ENCODE measurements around the gene NSD2. TPM values are rescaled to one million over a fixed set of nuclear protein-coding genes. Genes with fewer than 3 reads are reported as not detected.

NSD2 gene
- total RNA-seq, 2 donors from 2014 or later, result 23.8 to 36.3 TPM

DNA sequence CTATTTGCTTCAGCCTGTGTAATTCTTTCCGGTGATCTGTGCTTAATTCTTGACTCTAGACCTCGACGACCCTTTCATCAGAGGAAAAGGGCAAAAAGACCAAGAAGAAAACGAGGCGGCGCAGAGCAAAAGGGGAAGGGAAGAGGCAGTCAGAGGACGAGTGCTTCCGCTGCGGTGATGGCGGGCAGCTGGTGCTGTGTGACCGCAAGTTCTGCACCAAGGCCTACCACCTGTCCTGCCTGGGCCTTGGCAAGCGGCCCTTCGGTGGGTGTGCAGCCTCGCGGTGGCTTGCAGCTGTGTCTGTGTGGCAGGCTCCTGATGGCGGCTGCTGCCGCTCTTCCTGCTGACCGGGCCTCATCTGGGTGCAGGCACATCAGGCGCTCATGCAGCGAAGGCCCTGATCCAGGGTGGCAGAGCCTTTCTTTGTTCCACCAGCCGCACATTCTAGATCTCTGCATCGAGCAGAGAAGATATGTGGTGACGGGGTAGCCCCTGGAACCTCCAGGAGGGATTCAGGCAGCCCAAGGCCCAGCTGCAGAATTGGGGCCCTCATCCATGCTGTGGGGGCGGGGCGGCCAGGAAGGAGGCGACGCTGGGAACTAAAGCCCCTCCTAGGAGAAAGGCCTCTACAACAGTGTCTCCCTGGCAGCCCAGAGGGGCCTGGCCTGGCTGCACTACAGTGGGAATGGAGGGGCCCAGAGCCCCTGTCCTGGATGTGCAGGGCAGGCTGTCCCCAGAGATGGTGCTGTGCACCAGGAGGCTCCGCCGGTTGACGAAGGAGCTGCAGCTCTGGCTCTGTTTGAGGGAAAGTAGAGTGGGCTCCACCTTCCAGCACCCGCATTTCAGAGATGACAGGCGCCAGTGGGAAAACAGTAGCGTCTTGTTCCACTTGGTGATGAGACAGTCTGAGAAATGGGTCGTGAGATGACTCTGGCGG lies 105.5 kb downstream of the NSD2 start:
- H3K4me3 ChIP-seq, result no peak overlapping the region
- H3K27ac ChIP-seq, result no peak overlapping the region
- H3K27me3 ChIP-seq, result no peaks in the 10 kb centered on the region
- TF ChIP-seq, protein P1, sequence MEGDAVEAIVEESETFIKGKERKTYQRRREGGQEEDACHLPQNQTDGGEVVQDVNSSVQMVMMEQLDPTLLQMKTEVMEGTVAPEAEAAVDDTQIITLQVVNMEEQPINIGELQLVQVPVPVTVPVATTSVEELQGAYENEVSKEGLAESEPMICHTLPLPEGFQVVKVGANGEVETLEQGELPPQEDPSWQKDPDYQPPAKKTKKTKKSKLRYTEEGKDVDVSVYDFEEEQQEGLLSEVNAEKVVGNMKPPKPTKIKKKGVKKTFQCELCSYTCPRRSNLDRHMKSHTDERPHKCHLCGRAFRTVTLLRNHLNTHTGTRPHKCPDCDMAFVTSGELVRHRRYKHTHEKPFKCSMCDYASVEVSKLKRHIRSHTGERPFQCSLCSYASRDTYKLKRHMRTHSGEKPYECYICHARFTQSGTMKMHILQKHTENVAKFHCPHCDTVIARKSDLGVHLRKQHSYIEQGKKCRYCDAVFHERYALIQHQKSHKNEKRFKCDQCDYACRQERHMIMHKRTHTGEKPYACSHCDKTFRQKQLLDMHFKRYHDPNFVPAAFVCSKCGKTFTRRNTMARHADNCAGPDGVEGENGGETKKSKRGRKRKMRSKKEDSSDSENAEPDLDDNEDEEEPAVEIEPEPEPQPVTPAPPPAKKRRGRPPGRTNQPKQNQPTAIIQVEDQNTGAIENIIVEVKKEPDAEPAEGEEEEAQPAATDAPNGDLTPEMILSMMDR (IDR thresholded peaks at IDR 0.05), result no peak
- H3K9me3 ChIP-seq, result no peaks in the 10 kb centered on the region
- peaks cover 51% of the 10 kb centered on the region for H3K36me3 ChIP-seq
- no peak for DNase-seq (ENCODE audit: low spot score)
- H3K4me1 ChIP-seq, result no peaks in the 10 kb centered on the region

DNA sequence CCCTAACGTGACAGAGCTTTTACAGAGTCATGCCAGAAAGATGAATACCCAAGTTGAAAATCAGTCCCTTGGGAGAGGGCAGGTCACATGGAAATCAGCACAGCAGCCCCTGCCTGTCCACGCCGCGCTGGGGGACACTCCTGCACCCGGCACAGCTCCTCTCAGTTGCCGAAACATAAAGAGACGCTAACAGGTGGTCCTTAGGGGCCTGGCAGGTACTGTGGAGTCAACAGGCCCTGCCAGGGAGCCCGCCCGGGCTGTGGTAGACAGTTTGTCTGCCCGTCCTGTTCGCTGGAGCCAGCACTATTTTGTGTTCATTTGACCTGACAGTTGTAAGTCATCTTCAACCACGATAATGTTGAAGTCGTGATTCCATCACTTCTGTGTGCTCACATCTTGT lies 107.0 kb downstream of the NSD2 start:
- Histone ChIP-seq H3K4me1 (no peaks in the 10 kb centered on the region), H3K36me3 (peaks cover 66% of the 10 kb centered on the region), H3K9me3 (no peaks in the 10 kb centered on the region), H3K27ac (no peak overlapping the region), H3K27me3 (no peaks in the 10 kb centered on the region), H3K4me3 (no peak overlapping the region)
- DNase-seq (ENCODE audit: low spot score), result no peak
- TF ChIP-seq, protein P1 (IDR thresholded peaks at IDR 0.05), result no peak

DNA sequence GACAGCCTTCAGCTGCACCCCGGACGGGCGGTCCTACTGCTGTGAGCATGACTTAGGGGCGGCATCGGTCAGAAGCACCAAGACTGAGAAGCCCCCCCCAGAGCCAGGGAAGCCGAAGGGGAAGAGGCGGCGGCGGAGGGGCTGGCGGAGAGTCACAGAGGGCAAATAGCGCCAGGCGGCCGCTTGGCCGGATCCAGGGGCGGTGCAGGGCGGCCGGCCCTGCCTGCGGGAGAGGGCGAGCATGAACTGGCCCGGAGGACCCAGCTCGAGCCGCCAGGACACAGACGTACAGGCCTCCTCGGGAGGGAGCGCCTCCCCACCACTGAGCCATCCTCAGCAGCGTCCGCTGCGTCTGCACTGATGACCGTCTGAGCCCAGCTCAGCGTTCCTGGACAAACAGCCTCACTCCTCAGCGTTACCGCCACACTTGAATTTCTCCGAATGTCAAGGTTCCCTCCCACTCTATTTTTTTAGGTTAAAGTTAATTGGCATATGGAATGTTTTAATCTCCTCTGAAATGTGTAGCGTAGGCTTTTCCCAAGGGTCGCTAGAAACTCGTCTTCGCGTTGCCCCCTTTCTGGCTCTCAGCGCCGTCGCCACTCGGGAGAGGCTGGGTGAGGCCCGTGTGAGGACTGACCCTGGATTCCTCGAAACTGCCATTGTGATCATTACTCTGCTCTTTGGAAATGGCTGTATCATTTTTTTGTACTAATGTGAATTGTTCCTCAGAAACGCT lies 107.7 kb downstream of the NSD2 start:
- no peak overlapping the region for H3K4me3 ChIP-seq
- no peak for DNase-seq (ENCODE audit: low spot score)
- peaks cover 73% of the 10 kb centered on the region for H3K36me3 ChIP-seq
- peaks cover 0 to under 1% of the 10 kb centered on the region in 2 donors for H3K4me1 ChIP-seq
- TF ChIP-seq, protein P1 (IDR thresholded peaks at IDR 0.05), result no peak
- H3K27me3 ChIP-seq, result no peaks in the 10 kb centered on the region
- no peak overlapping the region for H3K27ac ChIP-seq
- H3K9me3 ChIP-seq, result no peaks in the 10 kb centered on the region

DNA sequence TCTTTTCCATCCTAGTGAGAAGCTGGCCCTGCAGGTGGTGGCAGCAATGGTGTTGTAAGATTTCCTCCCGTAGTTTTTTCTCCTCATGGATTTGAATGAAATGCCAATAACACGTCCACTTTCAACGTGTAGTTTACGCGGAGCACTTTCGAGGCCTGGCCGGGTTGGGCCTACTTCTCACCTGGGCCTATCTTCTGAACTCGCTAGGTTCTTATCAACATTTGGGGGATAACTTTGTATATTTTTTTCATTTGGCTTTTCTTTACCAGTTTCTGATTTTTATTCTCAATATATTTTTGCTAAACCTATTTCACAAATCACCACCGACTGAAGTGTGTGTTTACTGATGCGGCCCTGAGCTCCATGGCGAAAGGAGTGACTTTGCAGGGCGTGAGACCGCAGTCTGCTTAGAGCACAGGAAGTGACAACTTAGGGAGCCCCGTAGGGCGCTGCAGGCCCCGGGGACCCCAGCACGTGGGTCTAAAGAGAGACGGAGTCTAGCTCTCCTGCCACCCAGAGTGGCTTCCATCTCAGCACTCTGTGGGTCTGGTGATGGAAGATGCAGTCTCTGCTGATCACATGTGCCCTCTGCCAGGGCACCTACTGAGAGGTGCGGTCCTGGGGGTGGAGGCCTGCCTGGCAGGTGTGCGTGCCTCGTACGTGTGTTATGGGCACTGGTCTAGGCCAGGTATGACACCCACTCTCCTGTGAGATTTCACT lies 108.4 kb downstream of the NSD2 start:
- H3K27ac ChIP-seq, result no peak overlapping the region
- no peak overlapping the region for H3K4me3 ChIP-seq
- peaks cover 80% of the 10 kb centered on the region for H3K36me3 ChIP-seq
- no peaks in the 10 kb centered on the region for H3K27me3 ChIP-seq
- no peak for DNase-seq (ENCODE audit: low spot score)
- no peaks in the 10 kb centered on the region for H3K9me3 ChIP-seq
- H3K4me1 ChIP-seq, result peaks cover 0 to 7% of the 10 kb centered on the region in 2 donors
- TF ChIP-seq, protein P1 (IDR thresholded peaks at IDR 0.05), result no peak

DNA sequence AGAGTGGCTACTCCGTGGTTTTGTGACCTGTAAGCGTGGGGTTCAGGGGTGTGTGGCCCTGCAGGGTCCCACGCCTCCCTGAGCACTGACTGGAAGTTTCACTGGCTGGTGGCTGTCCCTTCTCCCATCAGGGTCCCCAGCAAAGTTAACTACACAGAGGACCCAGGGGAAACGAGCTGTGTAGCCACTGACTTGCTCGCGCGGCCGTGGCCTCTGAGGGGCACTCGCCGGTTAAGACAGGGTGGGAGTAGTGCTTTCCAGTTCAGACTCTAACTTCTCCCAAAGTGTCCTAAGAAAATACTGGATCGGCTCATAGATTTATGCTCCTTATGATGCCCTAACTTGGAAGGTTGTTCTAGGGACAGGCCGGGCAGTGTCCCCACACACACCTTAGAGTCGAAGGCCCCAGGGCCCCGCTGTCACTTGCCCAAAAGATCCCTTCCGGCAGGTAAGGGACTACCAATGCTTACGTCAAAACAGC lies 109.4 kb downstream of the NSD2 start:
- H3K4me1 ChIP-seq, result peaks cover 0 to 7% of the 10 kb centered on the region in 2 donors
- H3K4me3 ChIP-seq, result no peak overlapping the region
- peaks cover 80% of the 10 kb centered on the region for H3K36me3 ChIP-seq
- no peak overlapping the region for H3K27ac ChIP-seq
- H3K27me3 ChIP-seq, result no peaks in the 10 kb centered on the region
- DNase-seq (ENCODE audit: low spot score), result no peak
- TF ChIP-seq, protein P1 (IDR thresholded peaks at IDR 0.05), result no peak
- H3K9me3 ChIP-seq, result no peaks in the 10 kb centered on the region

Measured in right atrium auricular region (tissue), 2 donors.